HEK293 (cell line): ENCODE data around the gene LRRN4CL.

Experiments used
- CTCF ChIA-PET: fragments of 350-600 bp; formaldehyde crosslinking; extraction: SDS; loops from one replicate; lab custom pipeline; 2021; ENCODE audit warnings: antibody characterized with exemption; lab: Yijun Ruan, JAX
- POLR2A ChIA-PET: fragments of 300-600 bp; formaldehyde crosslinking; extraction: SDS; loops from one replicate; lab custom pipeline; 2020; ENCODE audit warnings: antibody characterized with exemption, inconsistent platforms; lab: Yijun Ruan, JAX
- H3K27ac ChIP-seq: fragments of 200-500 bp; sonication (Bioruptor generic); 2 replicates; pipeline ENCODE4 v1.5.1; 2014; ENCODE audit warnings: low read depth, low read length, control low read depth, inconsistent platforms; ENCODE audit errors: extremely low read depth
- H3K36me3 ChIP-seq, 2 experiments: fragments of 200-500 bp in 1 of 2; sonication (Bioruptor generic) in 1 of 2; 1 replicate in 1 of 2; 2 replicates in 1 of 2; pipeline ENCODE4 v1.5.1; 2014 to 2017; ENCODE audit warnings: inconsistent platforms in 2 of 2, low read length in 2 of 2; ENCODE audit not compliant: control insufficient read depth in 2 of 2, insufficient read depth in 1 of 2
- H3K4me1 ChIP-seq: fragments of 200-500 bp; sonication (Bioruptor generic); 2 replicates; pipeline ENCODE4 v1.5.1; 2014; ENCODE audit warnings: mild to moderate bottlenecking, low read length, inconsistent platforms; ENCODE audit not compliant: control insufficient read depth, insufficient read depth
- H3K4me3 ChIP-seq: 2 replicates; pipeline ENCODE4 v1.5.1; 2011; ENCODE audit warnings: low read depth, mild to moderate bottlenecking, control low read depth, low read length, moderate library complexity
- H3K9me3 ChIP-seq: fragments of 200-500 bp; sonication (Bioruptor generic); 2 replicates; pipeline ENCODE4 v1.5.1; 2014; ENCODE audit warnings: low read depth, low read length, inconsistent platforms; ENCODE audit not compliant: control insufficient read depth, insufficient read depth
- FEZF1 ChIP-seq: fragments of 450-650 bp; formaldehyde crosslinking; IDR thresholded peaks from 2 replicates; pipeline ENCODE4 v1.5.1; 2016; ENCODE audit warnings: missing biosample characterization, missing genetic modification characterization
- KLF16 ChIP-seq: fragments of 450-650 bp; formaldehyde crosslinking; IDR thresholded peaks from 2 replicates; pipeline ENCODE4 v1.5.1; 2017; ENCODE audit warnings: missing biosample characterization, missing genetic modification characterization
- KLF8 ChIP-seq: fragments of 450-650 bp; formaldehyde crosslinking; IDR thresholded peaks from 2 replicates; pipeline ENCODE4 v1.5.1; 2016; ENCODE audit warnings: missing biosample characterization, missing genetic modification characterization
- OVOL3 ChIP-seq: fragments of 450-650 bp; formaldehyde crosslinking; IDR thresholded peaks from 2 replicates; pipeline ENCODE4 v1.5.1; 2016; ENCODE audit warnings: missing biosample characterization, missing genetic modification characterization
- YY1 ChIP-seq: fragments of 450-650 bp; formaldehyde crosslinking; IDR thresholded peaks from 2 replicates; pipeline ENCODE4 v1.5.1; 2018; ENCODE audit warnings: missing biosample characterization, missing genetic modification characterization
- ZBTB44 ChIP-seq: fragments of 450-650 bp; IDR thresholded peaks from 2 replicates; pipeline ENCODE4 v1.5.1; 2018; ENCODE audit warnings: missing biosample characterization, mild to moderate bottlenecking, missing genetic modification characterization
- ZBTB7A ChIP-seq: fragments of 450-650 bp; formaldehyde crosslinking; IDR thresholded peaks from 2 replicates; pipeline ENCODE4 v1.5.1; 2016; ENCODE audit warnings: low read depth, missing biosample characterization, missing genetic modification characterization
- ZEB2 ChIP-seq: fragments of 450-650 bp; formaldehyde crosslinking; IDR thresholded peaks from 2 replicates; pipeline ENCODE4 v1.5.1; 2016; ENCODE audit warnings: missing biosample characterization, missing genetic modification characterization
- ZFP41 ChIP-seq: fragments of 450-650 bp; formaldehyde crosslinking; IDR thresholded peaks from 2 replicates; pipeline ENCODE4 v1.5.1; 2016; ENCODE audit warnings: missing biosample characterization, missing genetic modification characterization, borderline replicate concordance
- ZNF112 ChIP-seq: fragments of 450-650 bp; formaldehyde crosslinking; IDR thresholded peaks from 2 replicates; pipeline ENCODE4 v1.5.0; 2017; ENCODE audit warnings: missing biosample characterization, missing genetic modification characterization
- ZNF114 ChIP-seq: fragments of 450-650 bp; formaldehyde crosslinking; IDR thresholded peaks from 2 replicates; pipeline ENCODE4 v1.5.0; 2017; ENCODE audit warnings: missing biosample characterization, missing genetic modification characterization
- ZNF132 ChIP-seq: fragments of 450-650 bp; formaldehyde crosslinking; IDR thresholded peaks from 2 replicates; pipeline ENCODE4 v1.5.1; 2017; ENCODE audit warnings: missing biosample characterization, missing genetic modification characterization, borderline replicate concordance
- ZNF19 ChIP-seq: fragments of 450-650 bp; formaldehyde crosslinking; IDR thresholded peaks from 2 replicates; pipeline ENCODE4; 2016; ENCODE audit warnings: missing biosample characterization, missing genetic modification characterization, low read depth
- ZNF354C ChIP-seq: fragments of 450-650 bp; formaldehyde crosslinking; IDR thresholded peaks from 2 replicates; pipeline ENCODE4 v1.5.1; 2016; ENCODE audit warnings: missing biosample characterization, missing genetic modification characterization, low read depth, borderline replicate concordance
- TF ChIP-seq, protein P1 (sequence below): fragments of 450-650 bp; formaldehyde crosslinking; IDR thresholded peaks from 2 replicates; pipeline ENCODE4 v1.5.1; 2016; ENCODE audit warnings: missing biosample characterization, missing genetic modification characterization
- TF ChIP-seq, protein P2 (sequence below): fragments of 450-650 bp; formaldehyde crosslinking; IDR thresholded peaks from 2 replicates; pipeline ENCODE4 v1.5.1; 2016; ENCODE audit warnings: missing biosample characterization, missing genetic modification characterization
- TF ChIP-seq, protein P3 (sequence below): fragments of 450-650 bp; formaldehyde crosslinking; IDR thresholded peaks from 2 replicates; pipeline ENCODE4 v1.5.1; 2016; ENCODE audit warnings: missing biosample characterization, missing genetic modification characterization, borderline replicate concordance

LRRN4CL gene

GRCh38 chr11:62713343-62713742 lies 24.0 kb upstream of the LRRN4CL start:
- H3K27ac ChIP-seq = no peak overlapping the region

More at GRCh38 chr11:62713343-62713742, 24.0 kb upstream of the LRRN4CL start:
- no peaks in the 10 kb centered on the region for H3K4me1 ChIP-seq
- POLR2A ChIA-PET = interaction anchor here (0.6 to 1.0 kb wide), 5 partner anchors 11 to 168 kb away, joined by 3 read pairs; partner anchors contain the start of genes C11orf98, CSKMT and ZBTB3
- TF ChIP-seq ZNF114 = no peak
- TF ChIP-seq, protein P1, sequence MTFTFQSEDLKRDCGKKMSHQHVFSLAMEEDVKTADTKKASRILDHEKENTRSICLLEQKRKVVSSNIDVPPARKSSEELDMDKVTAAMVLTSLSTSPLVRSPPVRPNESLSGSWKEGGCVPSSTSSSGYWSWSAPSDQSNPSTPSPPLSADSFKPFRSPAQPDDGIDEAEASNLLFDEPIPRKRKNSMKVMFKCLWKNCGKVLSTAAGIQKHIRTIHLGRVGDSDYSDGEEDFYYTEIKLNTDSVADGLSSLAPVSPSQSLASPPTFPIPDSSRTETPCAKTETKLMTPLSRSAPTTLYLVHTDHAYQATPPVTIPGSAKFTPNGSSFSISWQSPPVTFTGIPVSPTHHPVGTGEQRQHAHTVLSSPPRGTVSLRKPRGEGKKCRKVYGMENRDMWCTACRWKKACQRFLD (tag by site-specific recombination) = no peak
- TF ChIP-seq KLF16 (tag by site-specific recombination) = no peak
- no peak for TF ChIP-seq ZBTB7A (tag by site-specific recombination)
- TF ChIP-seq ZNF354C (tag by site-specific recombination) = no peak
- TF ChIP-seq, protein P2, sequence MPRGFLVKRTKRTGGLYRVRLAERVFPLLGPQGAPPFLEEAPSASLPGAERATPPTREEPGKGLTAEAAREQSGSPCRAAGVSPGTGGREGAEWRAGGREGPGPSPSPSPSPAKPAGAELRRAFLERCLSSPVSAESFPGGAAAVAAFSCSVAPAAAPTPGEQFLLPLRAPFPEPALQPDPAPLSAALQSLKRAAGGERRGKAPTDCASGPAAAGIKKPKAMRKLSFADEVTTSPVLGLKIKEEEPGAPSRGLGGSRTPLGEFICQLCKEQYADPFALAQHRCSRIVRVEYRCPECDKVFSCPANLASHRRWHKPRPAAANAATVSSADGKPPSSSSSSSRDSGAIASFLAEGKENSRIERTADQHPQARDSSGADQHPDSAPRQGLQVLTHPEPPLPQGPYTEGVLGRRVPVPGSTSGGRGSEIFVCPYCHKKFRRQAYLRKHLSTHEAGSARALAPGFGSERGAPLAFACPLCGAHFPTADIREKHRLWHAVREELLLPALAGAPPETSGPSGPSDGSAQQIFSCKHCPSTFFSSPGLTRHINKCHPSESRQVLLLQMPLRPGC (tag by site-specific recombination) = no peak
- TF ChIP-seq FEZF1 (tag by site-specific recombination) = no peak
- no peak for TF ChIP-seq ZNF112
- TF ChIP-seq, protein P3, sequence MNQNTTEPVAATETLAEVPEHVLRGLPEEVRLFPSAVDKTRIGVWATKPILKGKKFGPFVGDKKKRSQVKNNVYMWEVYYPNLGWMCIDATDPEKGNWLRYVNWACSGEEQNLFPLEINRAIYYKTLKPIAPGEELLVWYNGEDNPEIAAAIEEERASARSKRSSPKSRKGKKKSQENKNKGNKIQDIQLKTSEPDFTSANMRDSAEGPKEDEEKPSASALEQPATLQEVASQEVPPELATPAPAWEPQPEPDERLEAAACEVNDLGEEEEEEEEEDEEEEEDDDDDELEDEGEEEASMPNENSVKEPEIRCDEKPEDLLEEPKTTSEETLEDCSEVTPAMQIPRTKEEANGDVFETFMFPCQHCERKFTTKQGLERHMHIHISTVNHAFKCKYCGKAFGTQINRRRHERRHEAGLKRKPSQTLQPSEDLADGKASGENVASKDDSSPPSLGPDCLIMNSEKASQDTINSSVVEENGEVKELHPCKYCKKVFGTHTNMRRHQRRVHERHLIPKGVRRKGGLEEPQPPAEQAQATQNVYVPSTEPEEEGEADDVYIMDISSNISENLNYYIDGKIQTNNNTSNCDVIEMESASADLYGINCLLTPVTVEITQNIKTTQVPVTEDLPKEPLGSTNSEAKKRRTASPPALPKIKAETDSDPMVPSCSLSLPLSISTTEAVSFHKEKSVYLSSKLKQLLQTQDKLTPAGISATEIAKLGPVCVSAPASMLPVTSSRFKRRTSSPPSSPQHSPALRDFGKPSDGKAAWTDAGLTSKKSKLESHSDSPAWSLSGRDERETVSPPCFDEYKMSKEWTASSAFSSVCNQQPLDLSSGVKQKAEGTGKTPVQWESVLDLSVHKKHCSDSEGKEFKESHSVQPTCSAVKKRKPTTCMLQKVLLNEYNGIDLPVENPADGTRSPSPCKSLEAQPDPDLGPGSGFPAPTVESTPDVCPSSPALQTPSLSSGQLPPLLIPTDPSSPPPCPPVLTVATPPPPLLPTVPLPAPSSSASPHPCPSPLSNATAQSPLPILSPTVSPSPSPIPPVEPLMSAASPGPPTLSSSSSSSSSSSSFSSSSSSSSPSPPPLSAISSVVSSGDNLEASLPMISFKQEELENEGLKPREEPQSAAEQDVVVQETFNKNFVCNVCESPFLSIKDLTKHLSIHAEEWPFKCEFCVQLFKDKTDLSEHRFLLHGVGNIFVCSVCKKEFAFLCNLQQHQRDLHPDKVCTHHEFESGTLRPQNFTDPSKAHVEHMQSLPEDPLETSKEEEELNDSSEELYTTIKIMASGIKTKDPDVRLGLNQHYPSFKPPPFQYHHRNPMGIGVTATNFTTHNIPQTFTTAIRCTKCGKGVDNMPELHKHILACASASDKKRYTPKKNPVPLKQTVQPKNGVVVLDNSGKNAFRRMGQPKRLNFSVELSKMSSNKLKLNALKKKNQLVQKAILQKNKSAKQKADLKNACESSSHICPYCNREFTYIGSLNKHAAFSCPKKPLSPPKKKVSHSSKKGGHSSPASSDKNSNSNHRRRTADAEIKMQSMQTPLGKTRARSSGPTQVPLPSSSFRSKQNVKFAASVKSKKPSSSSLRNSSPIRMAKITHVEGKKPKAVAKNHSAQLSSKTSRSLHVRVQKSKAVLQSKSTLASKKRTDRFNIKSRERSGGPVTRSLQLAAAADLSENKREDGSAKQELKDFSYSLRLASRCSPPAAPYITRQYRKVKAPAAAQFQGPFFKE = no peak
- no peak for TF ChIP-seq YY1 (tag by site-specific recombination)
- TF ChIP-seq ZBTB44 = no peak
- TF ChIP-seq ZNF132 = no peak
- no peak for TF ChIP-seq ZNF19
- TF ChIP-seq ZEB2 (tag by site-specific recombination) = no peak
- TF ChIP-seq OVOL3 (tag by site-specific recombination) = no peak
- TF ChIP-seq KLF8 (tag by site-specific recombination) = no peak
- TF ChIP-seq ZFP41 (tag by site-specific recombination) = no peak
- CTCF ChIA-PET = no interaction called here
- peaks cover 15 to 97% of the 10 kb centered on the region in 2 experiments for H3K36me3 ChIP-seq
- H3K9me3 ChIP-seq = no peaks in the 10 kb centered on the region
- H3K4me3 ChIP-seq = no peak overlapping the region
